Measurements from ENCODE around the gene NLRP1.

The NLRP1 gene

DNA sequence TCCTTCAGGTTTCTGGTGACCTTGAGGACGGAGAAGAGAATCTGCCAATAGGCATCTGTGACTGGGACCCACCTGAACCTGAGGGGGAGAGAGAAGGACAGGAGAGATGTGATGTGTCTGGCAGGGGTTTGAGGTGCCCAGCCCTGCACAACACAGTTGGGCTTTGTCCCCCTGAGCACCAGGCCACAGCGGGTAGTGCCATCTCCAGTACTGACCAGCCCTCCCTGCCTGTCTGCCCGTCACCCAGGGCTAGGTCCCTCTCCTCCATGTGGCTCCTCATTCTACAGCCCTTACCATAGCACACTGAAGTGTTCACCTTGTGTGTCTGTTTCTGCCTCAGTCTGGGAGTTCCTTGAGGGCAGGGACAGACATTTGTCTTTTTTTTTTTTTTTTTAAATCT is 30.8 kb downstream of the NLRP1 start:
- DNase-seq: no peak

DNA sequence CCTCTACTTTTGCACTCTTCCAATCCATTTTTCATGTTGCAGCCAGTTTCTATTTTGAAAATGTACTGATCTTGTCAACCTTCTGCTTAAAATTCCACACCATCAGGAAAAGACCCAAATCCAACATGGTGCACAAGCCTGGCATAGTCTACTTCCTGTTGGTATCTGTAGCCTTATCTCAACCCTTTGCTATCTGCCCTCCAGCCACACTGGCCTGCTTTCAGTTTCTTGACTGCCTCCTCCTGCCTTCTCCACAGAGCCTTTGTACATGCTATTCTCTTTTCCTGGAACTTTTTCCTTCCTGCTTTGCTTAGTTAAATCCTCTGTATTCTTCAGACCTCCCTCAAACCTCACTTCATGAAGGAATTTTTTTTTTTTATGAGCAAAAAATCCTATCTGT is 31.5 kb downstream of the NLRP1 start:
- no peak for DNase-seq

GRCh38 chr17:5545051-5545987 is 39.0 kb downstream of the NLRP1 start:
- peak in 1 of 2 experiments; percentile 12 for DNase-seq

DNA sequence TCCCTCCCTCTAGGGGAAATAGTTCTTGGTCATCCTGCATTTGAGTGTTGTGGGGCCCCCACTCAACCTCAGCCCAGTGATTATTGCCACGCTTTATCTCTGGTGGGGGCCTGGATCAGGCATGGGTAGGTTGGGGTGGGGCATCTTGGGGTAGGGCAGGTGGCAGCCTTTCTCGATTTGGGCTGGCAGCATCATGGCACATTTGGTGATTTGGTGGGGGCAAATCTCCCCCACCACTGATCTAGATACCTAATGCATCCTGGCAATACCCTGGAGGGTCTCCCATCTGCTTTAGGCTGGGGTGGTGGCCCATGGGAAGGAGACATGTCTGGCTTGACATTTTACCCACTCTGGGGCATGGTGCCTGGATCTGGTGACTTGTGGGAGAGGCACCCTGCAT is 40.2 kb downstream of the NLRP1 start:
- no peak for DNase-seq

DNA sequence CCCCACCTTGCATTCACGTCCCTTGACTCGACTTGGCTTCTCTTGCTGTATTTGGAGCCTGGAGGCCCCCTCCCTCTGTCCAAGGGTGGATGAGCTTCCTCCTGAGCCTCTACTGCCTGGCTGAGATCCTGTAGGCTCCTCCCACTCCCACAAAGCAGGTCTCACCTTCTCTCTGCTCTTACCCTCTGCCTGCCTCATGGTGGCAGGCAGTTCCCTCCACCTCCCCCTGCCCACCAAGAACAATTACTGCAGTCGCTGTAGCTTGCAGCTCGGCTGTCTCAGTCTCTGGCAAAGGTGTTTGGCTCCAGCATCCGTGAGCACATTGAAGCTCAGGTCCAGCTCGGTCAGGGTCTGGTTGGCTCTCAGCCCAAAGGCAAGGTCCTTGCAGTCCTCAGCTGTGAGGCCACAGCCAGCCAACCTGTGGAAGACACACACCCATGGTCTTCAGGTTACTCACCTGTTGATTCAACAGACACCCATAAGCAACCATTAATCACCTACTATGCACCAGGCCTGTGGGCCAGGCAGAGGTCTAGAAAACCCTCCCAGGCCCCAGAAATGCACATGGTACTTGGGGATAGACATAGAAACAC is 42.6 kb downstream of the NLRP1 start:
- no peak for DNase-seq

DNA sequence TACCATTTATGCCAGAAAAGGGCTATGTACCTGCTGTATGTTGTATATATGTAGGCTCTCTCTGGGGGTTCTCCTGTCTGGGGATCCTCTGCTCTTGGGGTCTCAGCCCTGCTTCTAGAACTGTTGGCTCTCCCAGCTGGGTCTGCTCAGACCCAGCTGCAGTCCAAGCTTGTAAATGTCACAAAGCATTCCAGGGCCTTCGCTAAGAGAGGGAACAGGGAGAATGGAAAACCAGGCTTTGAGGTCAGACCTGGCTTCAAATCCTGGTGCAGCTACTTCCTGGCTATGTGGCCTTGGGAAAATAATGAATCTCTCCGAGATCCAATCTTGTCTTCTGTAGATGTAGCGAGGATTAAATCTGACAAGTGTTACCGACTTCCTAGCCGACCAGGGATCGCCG is 44.0 kb downstream of the NLRP1 start:
- DNase-seq: no peak

- no peak for DNase-seq
Observed at GRCh38 chr17:5539286-5539685, 45.0 kb downstream of the NLRP1 start.

DNA sequence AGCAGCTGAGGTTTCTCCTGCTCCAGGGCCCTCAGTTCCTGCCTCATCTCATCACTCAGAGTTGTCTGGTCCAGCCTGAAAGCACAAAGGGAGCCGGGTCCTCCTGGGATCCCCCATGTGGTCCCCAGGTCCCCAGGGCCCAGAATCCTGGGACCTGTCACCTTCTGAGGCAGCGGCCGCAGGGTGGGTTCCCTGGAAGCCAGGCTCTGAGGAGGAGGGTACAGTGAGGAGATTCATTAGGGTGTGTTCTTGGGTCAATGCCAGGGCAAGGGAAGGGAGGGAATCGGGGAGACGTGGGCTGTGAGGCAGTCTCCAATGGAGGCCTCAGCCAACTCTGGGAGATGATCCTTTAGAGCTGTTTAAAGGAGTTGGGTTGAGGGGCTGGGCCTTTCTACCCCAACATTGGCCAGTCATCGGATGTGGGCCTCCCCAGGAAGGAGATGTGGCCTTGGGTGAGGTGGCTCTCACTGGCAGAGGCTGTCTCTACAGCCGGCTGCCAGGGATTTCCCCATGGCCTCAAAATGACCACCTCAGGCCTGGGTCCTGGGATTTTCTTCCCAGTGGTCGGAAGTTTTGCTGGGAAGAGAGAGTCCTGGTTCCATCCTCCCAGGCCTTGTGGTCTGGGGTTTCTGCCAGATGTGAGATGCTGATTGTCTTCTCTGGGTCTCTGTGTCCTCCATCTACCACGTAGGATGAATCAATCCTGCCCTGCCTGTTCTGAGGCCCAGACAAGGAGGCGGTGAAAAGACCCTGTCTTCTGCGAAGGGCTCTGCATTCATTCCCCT is 47.3 kb downstream of the NLRP1 start:
- DNase-seq: no peak

GRCh38 chr17:5535436-5535835 is 48.9 kb downstream of the NLRP1 start:
- no peak for DNase-seq

DNA sequence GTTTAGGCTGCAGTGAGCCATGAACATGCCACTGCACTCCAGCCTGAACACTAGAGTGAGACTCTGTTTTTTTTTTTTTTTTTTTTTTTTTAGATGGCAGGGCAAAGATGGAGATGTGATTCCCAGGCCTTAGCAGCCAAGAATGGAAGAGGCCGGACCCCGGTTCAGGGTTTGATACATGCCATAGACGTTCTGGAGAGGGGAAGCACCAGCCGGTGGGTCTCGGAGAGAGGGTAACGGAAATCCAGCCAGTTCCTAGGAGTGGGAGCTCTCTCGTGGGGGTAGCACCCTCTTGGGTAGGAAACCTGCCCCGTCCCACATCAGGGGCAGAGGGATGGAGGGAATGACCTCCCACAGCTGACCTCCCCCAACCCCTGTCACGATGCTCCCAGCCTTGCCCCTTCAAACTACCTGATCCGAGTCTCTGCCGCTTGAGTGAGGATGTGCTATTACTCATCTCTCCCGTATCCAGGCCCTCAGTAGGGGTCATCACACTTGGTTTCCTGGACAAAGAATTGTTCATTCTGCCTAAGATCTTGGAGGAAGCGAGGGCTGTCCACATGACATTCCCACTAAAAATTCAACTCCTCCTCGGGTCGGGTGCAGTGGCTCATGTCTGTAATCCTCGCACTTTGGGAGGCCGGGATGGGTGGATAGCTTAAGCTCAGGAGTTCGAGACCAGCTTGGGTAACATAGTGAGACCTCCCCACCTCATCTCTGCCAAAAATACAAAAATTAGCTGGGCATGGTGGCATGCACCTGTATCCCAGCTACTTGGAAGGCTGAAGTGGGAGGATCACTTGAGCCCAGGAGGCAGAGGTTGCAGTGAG is 50.6 kb downstream of the NLRP1 start:
- DNase-seq: no peak

DNA sequence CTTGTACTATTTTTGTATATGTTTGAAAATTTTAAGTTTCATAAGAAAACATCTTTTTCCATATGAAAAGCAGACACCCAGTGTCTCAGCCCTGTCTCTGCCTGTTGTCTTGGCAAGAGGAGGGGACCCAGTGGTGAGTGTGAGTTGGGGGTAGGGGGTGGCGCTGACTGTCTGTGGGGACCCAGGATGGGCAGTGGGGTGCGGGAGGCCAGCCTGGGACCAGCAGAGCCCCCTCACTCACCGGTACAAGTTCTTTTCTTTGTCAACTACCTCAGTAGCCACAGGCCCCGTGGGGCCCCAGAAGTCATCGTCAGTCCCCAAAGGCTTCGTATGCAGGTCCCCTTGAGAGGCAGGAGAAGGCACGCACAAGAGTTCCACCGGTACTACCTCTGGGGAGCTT is 51.7 kb downstream of the NLRP1 start:
- no peak for DNase-seq

DNA sequence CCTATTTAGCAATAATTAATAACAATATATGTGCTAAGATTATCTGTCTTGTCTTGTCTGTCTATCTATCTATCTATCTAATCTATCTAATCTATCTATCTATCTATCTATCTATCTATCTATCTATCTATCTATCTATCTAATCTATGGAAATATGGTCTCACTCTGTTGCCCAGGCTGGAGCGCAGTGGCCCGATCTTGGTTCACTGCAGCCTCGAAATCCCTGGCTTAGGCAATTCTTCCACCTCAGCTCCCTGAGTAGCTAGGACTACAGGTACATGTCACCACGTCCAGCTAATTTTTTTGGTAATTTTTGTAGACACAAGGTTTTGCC is 53.3 kb downstream of the NLRP1 start:
- no peak for DNase-seq

DNA sequence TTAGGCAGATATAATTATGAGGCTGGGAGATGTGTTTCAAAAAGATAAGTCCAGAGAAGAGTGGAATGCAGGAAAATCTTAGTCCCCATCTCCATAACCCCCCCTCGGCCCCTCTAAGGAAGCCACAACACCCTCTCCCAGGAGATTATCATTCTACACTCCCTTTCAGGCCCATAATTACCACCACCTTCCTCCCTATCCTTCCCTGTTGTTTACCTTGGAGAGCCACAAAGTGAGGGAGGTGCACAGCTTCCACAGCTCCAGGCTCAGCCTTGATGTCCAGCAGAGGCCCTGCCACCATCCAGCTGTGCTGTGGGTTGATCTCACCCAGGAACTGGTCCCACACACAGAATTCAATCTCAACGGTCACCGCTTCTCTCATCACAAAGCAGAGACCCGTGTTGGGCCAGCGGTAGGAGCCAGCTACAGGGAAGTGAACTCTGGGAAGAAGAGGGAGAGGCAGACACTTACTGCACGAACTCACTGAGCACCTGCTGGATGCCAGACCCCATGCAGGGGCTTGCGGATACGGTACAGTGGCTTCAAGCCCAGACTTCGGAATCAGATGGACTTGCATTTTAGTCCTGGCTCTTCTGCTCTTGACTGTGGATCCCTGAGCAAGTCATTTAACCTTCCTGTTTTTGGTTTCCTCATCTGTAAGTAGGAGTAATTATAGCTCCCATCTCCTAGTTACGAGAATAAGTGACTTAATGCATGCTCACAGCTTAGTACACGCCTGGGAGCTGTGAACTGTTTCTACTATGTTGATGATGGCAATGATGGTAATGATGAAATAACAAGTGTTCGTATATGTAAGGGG is 53.8 kb downstream of the NLRP1 start:
- DNase-seq: no peak

- DNase-seq: no peak
Observed at GRCh38 chr17:5527601-5528250, 56.6 kb downstream of the NLRP1 start.

DNA sequence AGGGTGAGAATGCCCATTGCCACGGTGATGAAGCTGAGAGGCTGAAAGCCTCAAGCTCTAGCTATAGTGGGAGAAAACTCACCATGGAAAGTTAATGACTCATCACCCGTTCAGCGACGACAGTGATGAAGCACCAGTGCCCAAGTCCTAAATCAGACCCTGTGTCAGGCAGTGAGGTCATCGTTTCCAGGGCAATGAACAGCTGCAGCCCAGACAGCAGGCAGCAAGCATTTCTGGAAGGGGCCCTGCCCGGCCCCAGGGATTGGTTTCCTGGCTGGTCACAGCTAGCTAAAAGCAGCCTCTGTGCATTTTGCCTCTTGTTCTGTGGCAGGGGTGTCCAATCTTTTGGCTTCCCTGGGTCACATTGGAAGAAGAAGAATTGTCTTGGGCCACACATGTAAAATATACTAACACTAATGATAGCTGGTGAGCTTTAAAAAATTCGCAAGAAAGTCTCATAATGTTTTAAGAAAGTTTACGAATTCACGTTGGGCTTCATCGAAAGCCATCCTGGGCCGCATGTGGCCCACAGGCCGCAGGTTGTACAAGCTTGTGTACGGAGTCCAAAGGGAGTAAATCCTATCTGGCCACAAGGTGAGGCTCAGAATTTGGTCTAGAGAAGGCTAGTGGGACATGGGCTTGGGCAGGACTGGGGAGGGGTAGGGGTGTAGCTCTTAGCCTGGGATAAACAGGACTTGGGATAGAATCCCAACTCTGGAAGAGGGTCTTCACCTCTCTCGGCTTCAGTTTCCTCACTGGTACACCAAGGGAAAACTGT is 57.3 kb downstream of the NLRP1 start:
- peak; percentile 76 to 83 for DNase-seq

GRCh38 chr17:5523249-5523648 is 61.1 kb downstream of the NLRP1 start:
- no peak for DNase-seq

DNA sequence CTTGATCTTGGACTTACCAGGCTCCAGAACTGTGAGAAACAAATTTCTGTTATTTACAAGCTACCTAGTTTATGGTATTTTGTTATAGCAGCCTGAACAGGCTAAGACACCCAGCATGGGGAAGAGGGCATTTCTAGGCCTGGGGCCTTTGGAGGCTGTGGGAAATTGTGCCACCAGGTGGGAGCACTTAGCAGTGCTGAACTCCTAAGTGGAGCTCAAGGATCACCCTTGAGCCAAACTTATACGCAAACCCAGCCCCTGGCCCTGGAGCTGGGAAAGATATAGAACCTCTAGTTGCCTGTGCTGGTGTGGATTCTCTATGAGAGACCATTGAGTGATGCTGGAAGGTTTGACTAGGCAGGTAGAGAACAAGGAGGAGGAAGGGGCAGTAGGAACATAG is 61.8 kb downstream of the NLRP1 start:
- DNase-seq: no peak

DNA sequence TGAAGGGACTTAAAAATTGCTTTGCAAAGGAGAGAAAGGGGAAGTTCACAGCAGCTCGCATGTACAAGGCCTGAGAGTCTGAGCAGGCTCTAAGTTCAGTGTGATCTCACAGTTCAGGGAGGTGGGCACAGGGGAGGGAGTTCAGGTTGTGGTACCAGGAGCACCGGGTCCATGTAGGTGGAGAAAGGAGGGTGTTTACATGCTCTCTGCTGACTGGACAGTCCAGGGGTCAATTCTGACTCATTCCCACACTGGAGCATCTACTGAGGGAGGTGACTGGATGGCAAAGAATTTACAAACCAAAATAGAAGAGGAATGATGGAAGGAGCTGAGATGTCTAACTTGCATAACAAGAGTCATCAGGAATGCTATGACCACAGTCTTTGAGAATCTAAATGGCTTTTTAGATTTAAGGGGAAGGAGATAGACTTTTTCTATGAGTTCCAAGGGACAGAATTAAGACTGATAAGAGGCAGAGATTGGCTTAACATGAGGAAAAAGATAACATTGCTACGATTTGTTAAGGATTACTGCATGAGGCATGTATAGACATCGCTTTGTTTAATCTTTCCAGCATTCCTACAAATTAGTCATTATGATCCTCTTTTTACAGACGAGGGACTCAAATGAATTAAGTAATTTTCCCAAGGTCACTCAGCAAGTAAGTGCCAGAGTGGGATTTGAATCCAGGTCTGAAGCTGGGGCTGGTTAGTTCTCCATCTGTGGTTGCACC is 68.1 kb downstream of the NLRP1 start:
- no peak for DNase-seq

- DNase-seq: no peak
Observed at GRCh38 chr17:5514976-5515375, 69.3 kb downstream of the NLRP1 start.

DNA sequence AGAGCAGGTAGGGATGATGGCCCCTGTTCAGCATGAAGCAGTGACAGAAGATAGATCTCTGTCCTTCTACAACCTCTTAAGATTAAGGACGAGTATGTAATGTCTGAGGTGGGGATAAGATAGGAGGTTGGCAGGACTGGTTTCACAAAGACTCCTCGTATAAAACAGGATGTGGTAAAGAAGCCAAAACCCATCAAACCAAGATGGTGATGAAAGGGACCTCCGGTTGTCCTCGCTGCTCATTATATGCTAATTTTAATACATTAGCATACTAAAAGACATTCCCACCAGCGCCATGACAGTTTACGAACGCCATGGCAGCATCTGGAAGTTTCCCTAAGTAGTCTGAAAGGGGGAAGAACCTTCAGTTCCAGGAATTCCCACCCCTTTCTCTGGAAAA is 70.7 kb downstream of the NLRP1 start:
- no peak for DNase-seq

Data from activated T-cell treated with anti-CD3 and anti-CD28 coated beads, Interleukin-2, amount 50 U/mL, for 48 hours (primary cell).